OCI-LY7 (cell line): Measurements from ENCODE around the gene TPD52L2.

Experiments
- EZH2phosphoT487 ChIP-seq: fragments of 200-600 bp; sonication (generic); IDR thresholded peaks from 2 replicates; pipeline ENCODE4 v1.6.1; 2018; ENCODE audit warnings: low read depth, borderline replicate concordance, mild to moderate bottlenecking, mixed run types, antibody characterized with exemption, low read length, moderate library complexity, mixed read lengths
- TF ChIP-seq, protein P1 (sequence below): fragments of 200-600 bp; sonication (generic); conservative IDR thresholded peaks from 2 replicates; pipeline ENCODE4 v1.5.1; 2014; ENCODE audit warnings: mild to moderate bottlenecking, antibody characterized with exemption, low read length, moderate library complexity, mixed read lengths

DNA sequence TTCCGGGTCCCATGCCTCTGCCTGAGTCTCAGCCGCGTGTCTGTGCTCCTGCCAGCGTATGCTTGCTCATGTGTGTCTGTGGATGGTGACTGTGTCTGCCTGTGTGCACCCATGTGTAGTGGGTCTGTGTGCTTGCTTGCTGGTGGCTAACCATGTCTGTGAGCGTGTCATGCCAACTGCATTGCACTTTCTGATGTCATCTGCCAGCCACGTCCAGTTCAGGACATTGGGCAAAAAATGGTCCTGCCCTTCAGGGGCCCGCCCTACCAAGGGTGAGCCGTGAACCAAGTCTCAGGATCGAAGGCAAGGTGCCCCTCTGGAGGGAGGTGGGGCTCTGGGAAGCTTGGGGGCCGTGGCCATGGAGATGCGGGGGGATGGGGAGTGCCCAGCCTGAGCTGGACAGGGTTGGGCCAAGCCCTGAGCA, 24.7 kb upstream of the TPD52L2 start:
- TF ChIP-seq, protein P1, sequence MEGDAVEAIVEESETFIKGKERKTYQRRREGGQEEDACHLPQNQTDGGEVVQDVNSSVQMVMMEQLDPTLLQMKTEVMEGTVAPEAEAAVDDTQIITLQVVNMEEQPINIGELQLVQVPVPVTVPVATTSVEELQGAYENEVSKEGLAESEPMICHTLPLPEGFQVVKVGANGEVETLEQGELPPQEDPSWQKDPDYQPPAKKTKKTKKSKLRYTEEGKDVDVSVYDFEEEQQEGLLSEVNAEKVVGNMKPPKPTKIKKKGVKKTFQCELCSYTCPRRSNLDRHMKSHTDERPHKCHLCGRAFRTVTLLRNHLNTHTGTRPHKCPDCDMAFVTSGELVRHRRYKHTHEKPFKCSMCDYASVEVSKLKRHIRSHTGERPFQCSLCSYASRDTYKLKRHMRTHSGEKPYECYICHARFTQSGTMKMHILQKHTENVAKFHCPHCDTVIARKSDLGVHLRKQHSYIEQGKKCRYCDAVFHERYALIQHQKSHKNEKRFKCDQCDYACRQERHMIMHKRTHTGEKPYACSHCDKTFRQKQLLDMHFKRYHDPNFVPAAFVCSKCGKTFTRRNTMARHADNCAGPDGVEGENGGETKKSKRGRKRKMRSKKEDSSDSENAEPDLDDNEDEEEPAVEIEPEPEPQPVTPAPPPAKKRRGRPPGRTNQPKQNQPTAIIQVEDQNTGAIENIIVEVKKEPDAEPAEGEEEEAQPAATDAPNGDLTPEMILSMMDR, result no peak
- no peak for TF ChIP-seq EZH2phosphoT487
